Lung (tissue), 12 donors: ENCODE data around the gene TRIM71. TPM values are rescaled to one million over a fixed set of nuclear protein-coding genes. Genes with fewer than 3 reads are reported as not detected.

Experiments
- ATAC-seq: fragments of 200-7000 bp; cut with Tn5 transposase; one replicate; pipeline ENCODE4 v1.9.1; 2020; ENCODE audit warnings: moderate number of reproducible peaks; ENCODE audit not compliant: insufficient read depth, low FRiP score
- DNase-seq, 3 donors: peaks; one replicate each; pipeline ENCODE4 v3.0.0-alpha.2; 2013 to 2017
- H3K27ac ChIP-seq, 2 donors: one replicate each; pipeline ENCODE4 v1.5.1; 2013; ENCODE audit warnings: mild to moderate bottlenecking in 2 of 2, moderate library complexity in 2 of 2, control low read depth in 1 of 2, inconsistent platforms in 1 of 2, low read depth in 1 of 2, low read length in 1 of 2
- H3K27me3 ChIP-seq, 3 donors: one replicate each; pipeline ENCODE4 v1.5.1; 2013; ENCODE audit warnings: low read length in 2 of 3; ENCODE audit not compliant: control insufficient read depth in 3 of 3, insufficient read depth in 3 of 3
- H3K36me3 ChIP-seq, 4 donors: one replicate each; pipeline ENCODE4 v1.5.1; 2013; ENCODE audit warnings: low read length in 4 of 4, mild to moderate bottlenecking in 1 of 4, moderate library complexity in 1 of 4; ENCODE audit not compliant: control insufficient read depth in 4 of 4, insufficient read depth in 4 of 4
- H3K4me1 ChIP-seq, 5 donors: one replicate each; pipeline ENCODE4 v1.5.1; 2013; ENCODE audit warnings: low read length in 5 of 5, mild to moderate bottlenecking in 2 of 5, moderate library complexity in 1 of 5; ENCODE audit not compliant: control insufficient read depth in 5 of 5, insufficient read depth in 5 of 5
- H3K4me3 ChIP-seq: one replicate; pipeline ENCODE4 v1.5.1; 2013; ENCODE audit warnings: mild to moderate bottlenecking, control low read depth, moderate library complexity
- H3K9ac ChIP-seq, 2 donors: one replicate each; pipeline ENCODE4 v1.5.1; 2013; ENCODE audit warnings: low read length in 2 of 2, control low read depth in 1 of 2; ENCODE audit not compliant: insufficient read depth in 1 of 2
- H3K9me3 ChIP-seq, 4 donors: one replicate each; pipeline ENCODE4 v1.5.1; 2013; ENCODE audit warnings: low read length in 3 of 4, mild to moderate bottlenecking in 1 of 4, moderate library complexity in 1 of 4; ENCODE audit not compliant: control insufficient read depth in 4 of 4, insufficient read depth in 3 of 4
- CTCF ChIP-seq: IDR thresholded peaks from 2 replicates; pipeline ENCODE4 v1.5.1; 2012; ENCODE audit warnings: mild to moderate bottlenecking; ENCODE audit errors: control extremely low read depth, extremely low read depth
- WGBS, 2 donors: extraction: QIAGEN DNeasy Blood & Tissue Kit; methylation state at CpG; one replicate each; pipeline ENCODE4 v1.1.7; 2013; 5-methylcytosine and 5-hydroxymethylcytosine counted together
- polyA plus RNA-seq, 2 donors: library from polyadenylated mRNA; stranded (reverse); fragments of 200-250 nt; gene quantifications; one replicate each; pipeline ENCODE4 v1.2.1, GENCODE V29; 2013
- total RNA-seq, 2 donors: library from RNA; depleted of rRNA in 1 of 2; stranded (reverse); fragments of >200 nt in 1 of 2; gene quantifications; one replicate each; pipeline ENCODE4 v1.2.1, GENCODE V29; 2014 to 2021
- donor health status: control.
- donor health status: control.
- donor health status: Bipolar disorder and iron deficiency.
- donor health status: healthy.
- donor health status: DM: yes; HTN: yes; CAD: no.

The TRIM71 gene
- total and polyA plus RNA-seq, 4 donors, result 0.45 to 9.9 (median 2.0) TPM

- no peaks in the 10 kb centered on the region for H3K36me3 ChIP-seq
- TF ChIP-seq CTCF, result no peak
- H3K27me3 ChIP-seq, result no peaks in the 10 kb centered on the region
- H3K9ac ChIP-seq, result no peak overlapping the region
- no peak overlapping the region for H3K27ac ChIP-seq
- no peak for DNase-seq
- H3K4me1 ChIP-seq, result peaks cover 0 to 13% (median 2%) of the 10 kb centered on the region in 5 donors
- no peaks in the 10 kb centered on the region for H3K9me3 ChIP-seq
- ATAC-seq, result no peak
- WGBS, 2 donors, result 90 to 91% methylated on average over 11 of the region's 11 CpGs
- H3K4me3 ChIP-seq, result no peak overlapping the region
Measured at GRCh38 chr3:32837366-32837765, 19.6 kb downstream of the TRIM71 start.

GRCh38 chr3:32837789-32838188 lies 20.0 kb downstream of the TRIM71 start:
- Histone ChIP-seq H3K36me3 (no peaks in the 10 kb centered on the region), H3K27ac (no peak overlapping the region), H3K4me3 (no peak overlapping the region), H3K4me1 (peaks cover 0 to 15% (median 2%) of the 10 kb centered on the region in 5 donors), H3K27me3 (no peaks in the 10 kb centered on the region), H3K9ac (no peak overlapping the region), H3K9me3 (no peaks in the 10 kb centered on the region)
- no peak for ATAC-seq
- no peak for DNase-seq
- no peak for TF ChIP-seq CTCF
- WGBS, 2 donors, result 93% methylated on average over 5 of the region's 5 CpGs

- Histone ChIP-seq H3K36me3 (no peaks in the 10 kb centered on the region), H3K27ac (peak overlapping the region in 1 of 2 donors; percentile 52), H3K4me3 (no peak overlapping the region), H3K9ac (no peak overlapping the region), H3K4me1 (peaks cover 0 to 15% (median 8%) of the 10 kb centered on the region in 5 donors), H3K9me3 (no peaks in the 10 kb centered on the region), H3K27me3 (no peaks in the 10 kb centered on the region)
- WGBS, 2 donors, result 49 to 73% methylated on average over 4 of the region's 4 CpGs
- TF ChIP-seq CTCF, result no peak
- peak in 2 of 3 donors; percentile 55 to 75 for DNase-seq
- no peak for ATAC-seq
Measured at GRCh38 chr3:32839714-32840085, 21.9 kb downstream of the TRIM71 start.

GRCh38 chr3:32840086-32840841 lies 22.5 kb downstream of the TRIM71 start:
- no peak overlapping the region for H3K4me3 ChIP-seq
- ATAC-seq (no peak), DNase-seq (peak in 1 of 3 donors; percentile 52)
- H3K9ac ChIP-seq, result no peak overlapping the region
- WGBS, 2 donors, result 57 to 86% methylated on average over 5 of the region's 5 CpGs
- no peak for TF ChIP-seq CTCF
- H3K4me1 ChIP-seq, result peaks cover 0 to 15% (median 8%) of the 10 kb centered on the region in 5 donors
- no peaks in the 10 kb centered on the region for H3K27me3 ChIP-seq
- H3K27ac ChIP-seq, result peak overlapping the region in 1 of 2 donors; percentile 52
- no peaks in the 10 kb centered on the region for H3K9me3 ChIP-seq
- H3K36me3 ChIP-seq, result no peaks in the 10 kb centered on the region
